Fibroblast of lung (primary cell): Measurements from ENCODE around the gene GPR3.
"Not testable (repeated sequence)": the region's sequence is repeated elsewhere in the genome, so short reads cannot be mapped to it uniquely, and the experiment has no call there.

Source experiments
- EZH2 ChIP-seq: IDR thresholded peaks from 2 replicates; pipeline ENCODE4 v1.5.1; 2012; ENCODE audit warnings: low read length, control low read depth, mild to moderate bottlenecking; ENCODE audit errors: missing control alignments
- TF ChIP-seq, protein P1 (sequence below), 2 donors: IDR thresholded peaks in 1 of 2; conservative IDR thresholded peaks in 1 of 2; 1 replicate in 1 of 2; 2 replicates in 1 of 2; pipeline ENCODE4 v1.5.1; 2011 to 2012; ENCODE audit warnings: low read length in 2 of 2, control low read depth in 1 of 2, inconsistent platforms in 1 of 2, low read depth in 1 of 2, mild to moderate bottlenecking in 1 of 2

DNA sequence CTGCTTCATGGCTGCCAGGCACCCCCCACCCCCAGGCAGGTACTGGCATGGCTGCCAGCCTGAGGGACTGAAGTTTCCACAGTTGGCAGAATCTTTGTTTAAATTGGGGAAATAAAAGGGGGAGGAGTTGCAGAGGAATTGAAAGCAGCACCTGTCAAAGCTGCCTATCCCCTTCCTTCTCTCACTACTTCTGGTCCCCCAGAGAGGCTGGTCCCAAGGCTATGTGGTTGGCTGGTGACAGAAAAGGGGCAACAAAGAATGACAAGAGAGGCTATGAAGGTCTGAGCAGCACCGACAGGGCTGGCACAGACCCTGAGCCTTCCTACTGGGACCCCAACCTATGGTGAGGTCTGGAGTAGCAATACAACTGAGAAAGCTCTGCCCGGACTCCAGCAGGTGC lies 14.4 kb downstream of the GPR3 start:
- TF ChIP-seq, protein P1, sequence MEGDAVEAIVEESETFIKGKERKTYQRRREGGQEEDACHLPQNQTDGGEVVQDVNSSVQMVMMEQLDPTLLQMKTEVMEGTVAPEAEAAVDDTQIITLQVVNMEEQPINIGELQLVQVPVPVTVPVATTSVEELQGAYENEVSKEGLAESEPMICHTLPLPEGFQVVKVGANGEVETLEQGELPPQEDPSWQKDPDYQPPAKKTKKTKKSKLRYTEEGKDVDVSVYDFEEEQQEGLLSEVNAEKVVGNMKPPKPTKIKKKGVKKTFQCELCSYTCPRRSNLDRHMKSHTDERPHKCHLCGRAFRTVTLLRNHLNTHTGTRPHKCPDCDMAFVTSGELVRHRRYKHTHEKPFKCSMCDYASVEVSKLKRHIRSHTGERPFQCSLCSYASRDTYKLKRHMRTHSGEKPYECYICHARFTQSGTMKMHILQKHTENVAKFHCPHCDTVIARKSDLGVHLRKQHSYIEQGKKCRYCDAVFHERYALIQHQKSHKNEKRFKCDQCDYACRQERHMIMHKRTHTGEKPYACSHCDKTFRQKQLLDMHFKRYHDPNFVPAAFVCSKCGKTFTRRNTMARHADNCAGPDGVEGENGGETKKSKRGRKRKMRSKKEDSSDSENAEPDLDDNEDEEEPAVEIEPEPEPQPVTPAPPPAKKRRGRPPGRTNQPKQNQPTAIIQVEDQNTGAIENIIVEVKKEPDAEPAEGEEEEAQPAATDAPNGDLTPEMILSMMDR (conservative IDR thresholded peaks at IDR 0.05 in 1 of 2, IDR thresholded peaks at IDR 0.05 in 1 of 2; ENCODE audit: low read depth in 1 of 2, low read length in 2 of 2) = not testable (repeated sequence)
- TF ChIP-seq EZH2 = not testable (repeated sequence)
